Transverse colon (tissue), 3 donors: ENCODE data around the gene TRIM33.

Source experiments
- POLR2A ChIP-seq: fragments of 450-650 bp; IDR thresholded peaks from one replicate; pipeline ENCODE4 v1.6.1; 2016; ENCODE audit warnings: antibody characterized with exemption, mild to moderate bottlenecking, moderate library complexity
- TF ChIP-seq, protein P1 (sequence below), 5 experiments: fragments of 200-600 bp in 3 of 5; fragments of 450-650 bp in 2 of 5; sonication (generic) in 3 of 5; IDR thresholded peaks; 1 replicate in 2 of 5; 2 replicates in 3 of 5; pipeline ENCODE4 v1.5.1; 2016 to 2017; ENCODE audit warnings: antibody characterized with exemption in 5 of 5, inconsistent platforms in 3 of 5, mild to moderate bottlenecking in 2 of 5, moderate library complexity in 1 of 5

DNA sequence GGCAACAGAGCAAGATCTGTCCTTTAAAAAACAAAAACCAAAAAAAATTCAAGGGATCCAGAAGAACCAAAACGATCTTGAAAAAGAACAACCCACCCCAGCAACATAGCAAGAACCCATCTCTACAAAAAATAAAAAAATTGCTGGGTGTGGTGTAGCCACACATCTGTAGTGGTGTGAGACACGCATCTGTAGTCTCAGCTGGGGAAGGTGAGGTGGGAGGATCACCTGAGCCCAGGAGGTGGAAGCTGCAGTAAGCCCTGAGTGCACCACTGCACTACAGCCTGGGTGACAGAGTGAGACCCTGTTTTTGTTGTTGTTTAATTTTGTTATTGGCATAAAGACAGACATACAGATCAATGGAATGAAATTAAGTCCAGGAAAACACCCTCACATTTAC is 22.3 kb downstream of the TRIM33 start:
- TF ChIP-seq, protein P1, sequence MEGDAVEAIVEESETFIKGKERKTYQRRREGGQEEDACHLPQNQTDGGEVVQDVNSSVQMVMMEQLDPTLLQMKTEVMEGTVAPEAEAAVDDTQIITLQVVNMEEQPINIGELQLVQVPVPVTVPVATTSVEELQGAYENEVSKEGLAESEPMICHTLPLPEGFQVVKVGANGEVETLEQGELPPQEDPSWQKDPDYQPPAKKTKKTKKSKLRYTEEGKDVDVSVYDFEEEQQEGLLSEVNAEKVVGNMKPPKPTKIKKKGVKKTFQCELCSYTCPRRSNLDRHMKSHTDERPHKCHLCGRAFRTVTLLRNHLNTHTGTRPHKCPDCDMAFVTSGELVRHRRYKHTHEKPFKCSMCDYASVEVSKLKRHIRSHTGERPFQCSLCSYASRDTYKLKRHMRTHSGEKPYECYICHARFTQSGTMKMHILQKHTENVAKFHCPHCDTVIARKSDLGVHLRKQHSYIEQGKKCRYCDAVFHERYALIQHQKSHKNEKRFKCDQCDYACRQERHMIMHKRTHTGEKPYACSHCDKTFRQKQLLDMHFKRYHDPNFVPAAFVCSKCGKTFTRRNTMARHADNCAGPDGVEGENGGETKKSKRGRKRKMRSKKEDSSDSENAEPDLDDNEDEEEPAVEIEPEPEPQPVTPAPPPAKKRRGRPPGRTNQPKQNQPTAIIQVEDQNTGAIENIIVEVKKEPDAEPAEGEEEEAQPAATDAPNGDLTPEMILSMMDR (IDR thresholded peaks at IDR 0.05), result no peak
- no peak for TF ChIP-seq POLR2A
